NT2/D1 (cell line): ENCODE measurements around the gene PDE4B.

ENCODE experiments used
- SUZ12 ChIP-seq: IDR thresholded peaks from 2 replicates; pipeline ENCODE4 v1.6.1; 2011; ENCODE audit not compliant: insufficient read length, insufficient read depth; ENCODE audit errors: extremely low read depth
- YY1 ChIP-seq: IDR thresholded peaks from 2 replicates; pipeline ENCODE4 v1.6.1; 2011; ENCODE audit not compliant: insufficient read length, insufficient read depth
- ZNF274 ChIP-seq: IDR thresholded peaks from 2 replicates; pipeline ENCODE4 v1.6.1; 2011; ENCODE audit warnings: mild to moderate bottlenecking, low read depth, low read length

GRCh38 chr1:65804584-65804983 lies 11.9 kb downstream of the PDE4B start:
- TF ChIP-seq ZNF274, result no peak
- no peak for TF ChIP-seq YY1
- TF ChIP-seq SUZ12, result no peak
